Endothelial cell of umbilical vein (primary cell): ENCODE measurements around the gene TMC3.

Experiments
- CTCF ChIP-seq, 2 donors: IDR thresholded peaks; 1 replicate in 1 of 2; 2 replicates in 1 of 2; pipeline ENCODE4 v1.5.1; 2011; ENCODE audit warnings: low read length in 2 of 2, mild to moderate bottlenecking in 2 of 2, moderate library complexity in 2 of 2, control low read depth in 1 of 2, inconsistent platforms in 1 of 2, low read depth in 1 of 2; ENCODE audit not compliant: insufficient read depth in 1 of 2; ENCODE audit errors: extremely low read depth in 1 of 2
- EZH2 ChIP-seq: IDR thresholded peaks from 2 replicates; pipeline ENCODE4 v1.6.1; 2012; ENCODE audit warnings: borderline replicate concordance, low read depth, mild to moderate bottlenecking, moderate library complexity, low read length, inconsistent platforms; ENCODE audit not compliant: severe bottlenecking
- FOS ChIP-seq: IDR thresholded peaks from 2 replicates; pipeline ENCODE4 v1.6.1; 2011; ENCODE audit warnings: mild to moderate bottlenecking, low read length, moderate library complexity, borderline replicate concordance; ENCODE audit not compliant: insufficient read depth
- GATA2 ChIP-seq: IDR thresholded peaks from 2 replicates; pipeline ENCODE4 v1.7.0; 2011; ENCODE audit warnings: low read depth, mild to moderate bottlenecking, moderate library complexity, mixed read lengths, low read length; ENCODE audit not compliant: insufficient read length, insufficient read depth
- JUN ChIP-seq: IDR thresholded peaks from 2 replicates; pipeline ENCODE4 v1.6.1; 2011; ENCODE audit warnings: borderline replicate concordance, low read depth; ENCODE audit not compliant: insufficient read length, insufficient read depth
- MAX ChIP-seq: IDR thresholded peaks from 2 replicates; pipeline ENCODE4 v1.6.1; 2011; ENCODE audit not compliant: insufficient read depth, insufficient read length
- MYC ChIP-seq: IDR thresholded peaks from one replicate; pipeline ENCODE4 v1.6.1; 2011; ENCODE audit warnings: mild to moderate bottlenecking, low read depth, low read length
- POLR2A ChIP-seq: IDR thresholded peaks from 2 replicates; pipeline ENCODE4 v1.6.1; 2012; ENCODE audit warnings: low read depth, mild to moderate bottlenecking, control low read depth, low read length
- POLR2AphosphoS5 ChIP-seq: IDR thresholded peaks from 2 replicates; pipeline ENCODE4 v1.6.1; 2012; ENCODE audit warnings: low read depth, mild to moderate bottlenecking, control low read depth, low read length, moderate library complexity; ENCODE audit not compliant: insufficient read depth

GRCh38 chr15:81282606-81282895 is 91.5 kb downstream of the TMC3 start:
- TF ChIP-seq POLR2A: no peak
- TF ChIP-seq POLR2AphosphoS5: no peak
- TF ChIP-seq CTCF (IDR thresholded peaks at IDR 0.05; ENCODE audit: extremely low read depth in 1 of 2, insufficient read depth in 1 of 2, low read depth in 1 of 2, low read length in 2 of 2): no peak
- no peak for TF ChIP-seq EZH2
- TF ChIP-seq MAX: no peak
- no peak for TF ChIP-seq GATA2
- TF ChIP-seq MYC: no peak
- TF ChIP-seq FOS: no peak
- TF ChIP-seq JUN: no peak
